IMR-90 (cell line): ENCODE measurements around the gene PRAMEF12. TPM values are rescaled to one million over a fixed set of nuclear protein-coding genes. Genes with fewer than 3 reads are reported as not detected.

Experiments used
- ATAC-seq: fragments of 200-7000 bp; cut with Tn5 transposase; 2 replicates; pipeline ENCODE4 v1.9.1; 2020; ENCODE audit warnings: low read depth, mild to moderate bottlenecking, moderate library complexity
- BruUV-seq: library from RNA; stranded (reverse); fragments of 400-500 nt; replicated peaks from 2 replicates; lab custom pipeline; 2021; lab: Mats Ljungman, UMichigan
- CTCF ChIA-PET: fragments of 300-600 bp; formaldehyde crosslinking; extraction: SDS; loops from one replicate; lab custom pipeline; 2021; ENCODE audit warnings: antibody characterized with exemption; lab: Yijun Ruan, JAX
- POLR2A ChIA-PET: fragments of 300-600 bp; sonication (Branson Sonifier 250); formaldehyde crosslinking; loops from one replicate; lab custom pipeline; 2022; ENCODE audit warnings: antibody characterized with exemption; ENCODE audit not compliant: unreplicated experiment; lab: Charles Lee
- DNase-seq: peaks from one replicate; pipeline ENCODE4 v3.0.0; 2013
- H2AFZ ChIP-seq: replicated peaks from 2 replicates; pipeline ENCODE3; 2013; ENCODE audit warnings: low read length, mild to moderate bottlenecking; ENCODE audit not compliant: poor library complexity
- H2AK5ac ChIP-seq: 2 replicates; pipeline ENCODE4 v1.6.1; 2013; ENCODE audit warnings: low read depth, low read length, inconsistent platforms
- H2AK9ac ChIP-seq: replicated peaks from 2 replicates; pipeline ENCODE3; 2013; ENCODE audit warnings: mild to moderate bottlenecking, low read depth, low read length, moderate library complexity; ENCODE audit not compliant: poor library complexity
- H2BK120ac ChIP-seq: 2 replicates; pipeline ENCODE4 v1.6.1; 2013; ENCODE audit warnings: low read depth, low read length, inconsistent platforms
- H2BK15ac ChIP-seq: 3 replicates; pipeline ENCODE4 v1.6.1; 2013; ENCODE audit warnings: low read depth, low read length, inconsistent platforms
- H2BK20ac ChIP-seq: 2 replicates; pipeline ENCODE4 v1.6.1; 2013; ENCODE audit warnings: low read depth, mild to moderate bottlenecking, inconsistent platforms, low read length, moderate library complexity
- H2BK5ac ChIP-seq: 2 replicates; pipeline ENCODE4 v1.6.1; 2013; ENCODE audit warnings: mild to moderate bottlenecking, low read depth, low read length, inconsistent platforms; ENCODE audit not compliant: poor library complexity, severe bottlenecking
- H3K14ac ChIP-seq: replicated peaks from 2 replicates; pipeline ENCODE4 v1.6.1; 2013; ENCODE audit warnings: low read depth, low read length, inconsistent platforms
- H3K18ac ChIP-seq: 2 replicates; pipeline ENCODE4 v1.6.1; 2013; ENCODE audit warnings: low read depth, low read length, control low read depth
- H3K23ac ChIP-seq: 2 replicates; pipeline ENCODE4 v1.6.1; 2013; ENCODE audit warnings: low read depth, low read length, inconsistent platforms
- H3K27ac ChIP-seq: 2 replicates; pipeline ENCODE4 v1.5.1; 2013; ENCODE audit warnings: mild to moderate bottlenecking, control low read depth, low read length; ENCODE audit not compliant: insufficient read depth
- H3K27me3 ChIP-seq: 2 replicates; pipeline ENCODE4 v1.6.1; 2013; ENCODE audit warnings: low read length; ENCODE audit not compliant: control insufficient read depth, insufficient read depth
- H3K36me3 ChIP-seq: 2 replicates; pipeline ENCODE4 v1.6.1; 2013; ENCODE audit warnings: low read length, mixed read lengths; ENCODE audit not compliant: control insufficient read depth, insufficient read depth
- H3K4ac ChIP-seq: 2 replicates; pipeline ENCODE4 v1.6.1; 2013; ENCODE audit warnings: low read depth, low read length, inconsistent platforms
- H3K4me1 ChIP-seq: 2 replicates; pipeline ENCODE4 v1.6.1; 2013; ENCODE audit warnings: low read length, mixed read lengths; ENCODE audit not compliant: control insufficient read depth, insufficient read depth
- H3K4me2 ChIP-seq: 2 replicates; pipeline ENCODE4 v1.6.1; 2013; ENCODE audit warnings: low read depth, mild to moderate bottlenecking, control low read depth, low read length, moderate library complexity
- H3K4me3 ChIP-seq: 2 replicates; pipeline ENCODE4 v1.5.1; 2013; ENCODE audit warnings: low read depth, mild to moderate bottlenecking, control low read depth, low read length, moderate library complexity; ENCODE audit not compliant: insufficient read depth
- H3K56ac ChIP-seq: 2 replicates; pipeline ENCODE4 v1.6.1; 2013; ENCODE audit warnings: low read length, inconsistent platforms; ENCODE audit not compliant: insufficient read depth; ENCODE audit errors: extremely low read depth
- H3K79me1 ChIP-seq, 2 experiments: 2 replicates each; pipeline ENCODE4 v1.6.1; 2013; ENCODE audit warnings: low read length in 2 of 2, inconsistent platforms in 1 of 2, low read depth in 1 of 2
- H3K9ac ChIP-seq: 2 replicates; pipeline ENCODE4 v1.6.1; 2013; ENCODE audit warnings: low read depth, low read length, control low read depth
- H3K9me1 ChIP-seq: 2 replicates; pipeline ENCODE4 v1.6.1; 2013; ENCODE audit warnings: low read length, inconsistent platforms; ENCODE audit not compliant: insufficient read depth
- H3K9me3 ChIP-seq: 2 replicates; pipeline ENCODE4 v1.6.1; 2013; ENCODE audit warnings: low read length; ENCODE audit not compliant: control insufficient read depth, insufficient read depth
- H4K20me1 ChIP-seq: 2 replicates; pipeline ENCODE4 v1.6.1; 2013; ENCODE audit warnings: low read length, inconsistent platforms; ENCODE audit not compliant: insufficient read depth
- H4K5ac ChIP-seq: 2 replicates; pipeline ENCODE4 v1.6.1; 2013; ENCODE audit warnings: mild to moderate bottlenecking, low read depth, low read length, control low read depth
- H4K8ac ChIP-seq, 2 experiments: 2 replicates each; pipeline ENCODE4 v1.6.1; 2013; ENCODE audit warnings: low read depth in 2 of 2, low read length in 2 of 2, control low read depth in 1 of 2, inconsistent platforms in 1 of 2
- H4K91ac ChIP-seq: 2 replicates; pipeline ENCODE4 v1.6.1; 2013; ENCODE audit warnings: low read depth, low read length, inconsistent platforms; ENCODE audit not compliant: insufficient read depth
- CEBPB ChIP-seq: IDR thresholded peaks from 2 replicates; pipeline ENCODE4 v1.6.1; 2012; ENCODE audit warnings: low read depth, low read length, improper control_type of control experiment
- CTCF ChIP-seq: conservative IDR thresholded peaks from 2 replicates; pipeline ENCODE4 v1.5.1; 2012; ENCODE audit warnings: mild to moderate bottlenecking, low read depth, low read length, improper control_type of control experiment
- ELK1 ChIP-seq: fragments of 150-350 bp; IDR thresholded peaks from 2 replicates; pipeline ENCODE4 v1.6.1; 2016; ENCODE audit warnings: low read depth, mild to moderate bottlenecking, low read length, moderate library complexity, borderline replicate concordance
- FOS ChIP-seq: fragments of 150-350 bp; IDR thresholded peaks from 2 replicates; pipeline ENCODE4 v1.6.1; 2016; ENCODE audit warnings: low read depth, low read length
- MAFK ChIP-seq: IDR thresholded peaks from 2 replicates; pipeline ENCODE4 v1.6.1; 2012; ENCODE audit warnings: low read depth, low read length, improper control_type of control experiment
- MAZ ChIP-seq: IDR thresholded peaks from 2 replicates; pipeline ENCODE4 v1.6.1; 2012; ENCODE audit warnings: low read depth, mild to moderate bottlenecking, low read length, improper control_type of control experiment, moderate library complexity, borderline replicate concordance
- NFE2L2 ChIP-seq: fragments of 150-350 bp; IDR thresholded peaks from 2 replicates; pipeline ENCODE4 v1.6.1; 2016; ENCODE audit warnings: low read depth, mild to moderate bottlenecking, low read length
- POLR2A ChIP-seq: IDR thresholded peaks from 2 replicates; pipeline ENCODE4 v1.6.1; 2012; ENCODE audit warnings: mild to moderate bottlenecking, low read depth, low read length
- RFX5 ChIP-seq: IDR thresholded peaks from 2 replicates; pipeline ENCODE4 v1.8.0; 2012; ENCODE audit warnings: low read depth, mild to moderate bottlenecking, low read length, moderate library complexity
- SMC3 ChIP-seq: fragments of 150-350 bp; IDR thresholded peaks from 2 replicates; pipeline ENCODE4 v1.6.1; 2016; ENCODE audit warnings: low read depth, mild to moderate bottlenecking, antibody characterized with exemption, low read length, moderate library complexity
- WGBS, 2 experiments: methylation state at CpG; one replicate each; pipeline versions ENCODE4 v1.1.5 to v1.1.7; 2013; ENCODE audit warnings: missing lambda C conversion rate in 2 of 2; ENCODE audit not compliant: insufficient read length in 1 of 2; ENCODE audit errors: extremely low coverage in 2 of 2; 5-methylcytosine and 5-hydroxymethylcytosine counted together
- dilution Hi-C: fragments of 300-500 bp; cut with HindIII; formaldehyde crosslinking; loops from one replicate; pipeline ENCODE4 v1.14.3; 2018; ENCODE audit warnings: low sequenced_read_pairs; ENCODE audit not compliant: unreplicated experiment
- in situ Hi-C: fragments of 300-500 bp; cut with MboI; formaldehyde crosslinking; loops from 3 replicates; pipeline ENCODE4 v1.14.3; 2019; ENCODE audit warnings: low sequenced_read_pairs, inconsistent platforms, mixed read lengths
- intact Hi-C: fragments of 100-400 bp; cut with micrococcal nuclease; formaldehyde crosslinking; loops from 2 replicates; pipeline ENCODE4 v1.10.0; 2022
- polyA plus RNA-seq, 3 experiments: library from polyadenylated mRNA; depleted of rRNA; stranded (reverse); fragments of >200 nt; gene quantifications; 2 replicates each; pipeline ENCODE4 v1.2.3, GENCODE V29; 2012; ENCODE audit warnings: low replicate concordance in 1 of 3
- total RNA-seq: library from RNA; depleted of rRNA; stranded (reverse); fragments of >200 nt; gene quantifications from 2 replicates; pipeline ENCODE4 v1.2.3, GENCODE V29; 2012

The PRAMEF12 gene
- total and polyA plus RNA-seq, 2 of the 4 experiments (the other 2 are of a cell fraction): not detected

DNA sequence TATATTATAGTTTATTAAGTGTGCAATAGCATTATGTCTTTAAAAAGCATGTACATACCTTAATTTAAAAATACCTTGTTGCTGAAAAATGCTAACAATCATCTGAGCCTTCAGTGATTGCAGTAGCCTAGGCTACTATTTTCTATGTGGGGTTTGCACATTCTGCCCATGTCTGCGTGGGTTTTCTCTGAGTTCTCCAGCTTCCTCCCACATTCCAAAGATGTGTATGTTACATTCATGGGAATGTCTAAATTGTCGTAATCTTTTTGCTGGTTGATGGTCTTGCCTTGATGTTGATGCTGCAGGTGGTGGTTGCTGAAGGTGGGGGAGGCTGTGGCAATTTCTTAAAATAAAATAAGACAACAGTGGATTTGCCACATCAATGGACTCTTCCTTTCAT is 45.1 kb upstream of the PRAMEF12 start:
- intact Hi-C loops: no loop called here
- Histone ChIP-seq H3K56ac (no peak overlapping the region), H2AK9ac (no peak overlapping the region), H3K4me2 (no peak overlapping the region), H2BK15ac (no peak overlapping the region), H3K9ac (no peak overlapping the region), H3K27ac (no peak overlapping the region), H3K79me1 (no peaks in the 10 kb centered on the region), H3K9me1 (no peaks in the 10 kb centered on the region), H3K36me3 (no peaks in the 10 kb centered on the region), H2BK120ac (no peak overlapping the region), H3K4me3 (no peak overlapping the region), H4K5ac (no peak overlapping the region), H3K4ac (no peak overlapping the region), H2BK20ac (no peak overlapping the region), H4K20me1 (no peaks in the 10 kb centered on the region), H2BK5ac (no peak overlapping the region), H3K23ac (no peak overlapping the region), H4K8ac (no peak overlapping the region), H2AFZ (no peak overlapping the region), H3K9me3 (peaks cover 15% of the 10 kb centered on the region), H2AK5ac (no peak overlapping the region), H3K14ac (no peak overlapping the region), H4K91ac (no peak overlapping the region), H3K4me1 (no peaks in the 10 kb centered on the region), H3K27me3 (no peaks in the 10 kb centered on the region), H3K18ac (no peak overlapping the region)
- no TSS peak for BruUV-seq
- ChIA-PET CTCF (no interaction called here), POLR2A (no interaction called here)
- TF ChIP-seq ELK1 (no peak), FOS (no peak), SMC3 (no peak), MAFK (no peak), RFX5 (no peak), CTCF (no peak), NFE2L2 (no peak), POLR2A (no peak), MAZ (no peak), CEBPB (no peak)
- ATAC-seq (no peak), DNase-seq (no peak)
- dilution Hi-C loops: no loop called here
- in situ Hi-C loops: no loop called here
- WGBS, 2 experiments: no CpG with 5 or more reads among the region's 2 CpGs
